Endothelial cell of umbilical vein (primary cell): ENCODE data around the gene A3GALT2. TPM values are rescaled to one million over a fixed set of nuclear protein-coding genes. Genes with fewer than 3 reads are reported as not detected.

Source experiments
- BruUV-seq: library from RNA; stranded (reverse); fragments of 400-500 nt; replicated peaks from 2 replicates; lab custom pipeline; 2021; lab: Mats Ljungman, UMichigan
- CTCF ChIA-PET: fragments of 300-600, 350-600 bp; sonication (Branson Sonifier 250); formaldehyde crosslinking; loops from one replicate; lab custom pipeline; 2021; ENCODE audit warnings: antibody characterized with exemption, inconsistent platforms; lab: Charles Lee
- POLR2A ChIA-PET: fragments of 300-600, 350-600 bp; sonication (Branson Sonifier 250); formaldehyde crosslinking; loops from one replicate; lab custom pipeline; 2021; ENCODE audit warnings: antibody characterized with exemption, inconsistent platforms; lab: Charles Lee
- DNase-seq: peaks from one replicate; pipeline ENCODE4 v3.0.0-alpha.2; 2011; ENCODE audit warnings: low read depth, low spot score
- FAIRE-seq: peaks from 2 replicates; lab custom pipeline; 2011; peaks lifted over from hg19 to GRCh38; lab: Jason Lieb, UNC
- H2AFZ ChIP-seq: 2 replicates; pipeline ENCODE4 v1.6.0; 2012; ENCODE audit warnings: low read depth, low read length, control low read depth, inconsistent platforms
- H3K27ac ChIP-seq: 2 replicates; pipeline ENCODE4 v1.5.1; 2011; ENCODE audit warnings: low read depth, mild to moderate bottlenecking, control low read depth, low read length, moderate library complexity; ENCODE audit not compliant: insufficient read depth
- H3K27me3 ChIP-seq, 2 experiments: 2 replicates each; pipeline versions ENCODE4 v1.6.0 to v1.6.1; 2011; ENCODE audit warnings: low read length in 2 of 2, mixed read lengths in 1 of 2; ENCODE audit not compliant: control insufficient read depth in 2 of 2, insufficient read depth in 2 of 2
- H3K36me3 ChIP-seq, 2 experiments: 2 replicates in 1 of 2; 3 replicates in 1 of 2; pipeline ENCODE4 v1.5.1; 2011; ENCODE audit warnings: low read length in 2 of 2, mild to moderate bottlenecking in 1 of 2, moderate library complexity in 1 of 2; ENCODE audit not compliant: control insufficient read depth in 2 of 2, insufficient read depth in 2 of 2; ENCODE audit errors: extremely low read depth in 1 of 2
- H3K4me1 ChIP-seq: 3 replicates; pipeline ENCODE4 v1.5.1; 2011; ENCODE audit warnings: mild to moderate bottlenecking, low read length; ENCODE audit not compliant: control insufficient read depth, insufficient read depth; ENCODE audit errors: extremely low read depth
- H3K4me2 ChIP-seq: 2 replicates; pipeline ENCODE4 v1.6.1; 2011; ENCODE audit warnings: low read length, control low read depth, mixed read lengths; ENCODE audit not compliant: insufficient read depth
- H3K4me3 ChIP-seq, 3 experiments: fragments of 200-600 bp in 1 of 3; sonication (generic), shearing (Covaris generic) in 1 of 3; replicated peaks in 1 of 3; 2 replicates each; pipeline ENCODE4 v1.5.1; 2011 to 2016; ENCODE audit warnings: control low read depth in 3 of 3, low read length in 3 of 3, mild to moderate bottlenecking in 2 of 3, inconsistent platforms in 1 of 3, low read depth in 1 of 3, moderate library complexity in 1 of 3; ENCODE audit not compliant: insufficient read depth in 1 of 3
- H3K79me2 ChIP-seq: 2 replicates; pipeline ENCODE4 v1.6.0; 2012; ENCODE audit warnings: low read length, inconsistent platforms; ENCODE audit not compliant: control insufficient read depth, insufficient read depth
- H3K9ac ChIP-seq: replicated peaks from 2 replicates; pipeline ENCODE3; 2011; ENCODE audit warnings: low read length, control low read depth; ENCODE audit not compliant: insufficient read depth; ENCODE audit errors: extremely low read depth
- H3K9me1 ChIP-seq: replicated peaks from 3 replicates; pipeline ENCODE4 v1.6.0; 2011; ENCODE audit warnings: mild to moderate bottlenecking, low read length; ENCODE audit not compliant: control insufficient read depth, insufficient read depth; ENCODE audit errors: extremely low read depth
- H3K9me3 ChIP-seq: replicated peaks from 2 replicates; pipeline ENCODE4 v1.5.1; 2012; ENCODE audit warnings: low read length, inconsistent platforms; ENCODE audit not compliant: control insufficient read depth, insufficient read depth
- H4K20me1 ChIP-seq: replicated peaks from 2 replicates; pipeline ENCODE3; 2011; ENCODE audit warnings: mild to moderate bottlenecking, low read length; ENCODE audit not compliant: control insufficient read depth, insufficient read depth; ENCODE audit errors: extremely low read depth
- CTCF ChIP-seq, 2 donors: IDR thresholded peaks; 1 replicate in 1 of 2; 2 replicates in 1 of 2; pipeline ENCODE4 v1.5.1; 2011; ENCODE audit warnings: low read length in 2 of 2, mild to moderate bottlenecking in 2 of 2, moderate library complexity in 2 of 2, control low read depth in 1 of 2, inconsistent platforms in 1 of 2, low read depth in 1 of 2; ENCODE audit not compliant: insufficient read depth in 1 of 2; ENCODE audit errors: extremely low read depth in 1 of 2
- EZH2 ChIP-seq: IDR thresholded peaks from 2 replicates; pipeline ENCODE4 v1.6.1; 2012; ENCODE audit warnings: borderline replicate concordance, low read depth, mild to moderate bottlenecking, moderate library complexity, low read length, inconsistent platforms; ENCODE audit not compliant: severe bottlenecking
- FOS ChIP-seq: IDR thresholded peaks from 2 replicates; pipeline ENCODE4 v1.6.1; 2011; ENCODE audit warnings: mild to moderate bottlenecking, low read length, moderate library complexity, borderline replicate concordance; ENCODE audit not compliant: insufficient read depth
- GATA2 ChIP-seq: IDR thresholded peaks from 2 replicates; pipeline ENCODE4 v1.7.0; 2011; ENCODE audit warnings: low read depth, mild to moderate bottlenecking, moderate library complexity, mixed read lengths, low read length; ENCODE audit not compliant: insufficient read length, insufficient read depth
- JUN ChIP-seq: IDR thresholded peaks from 2 replicates; pipeline ENCODE4 v1.6.1; 2011; ENCODE audit warnings: borderline replicate concordance, low read depth; ENCODE audit not compliant: insufficient read length, insufficient read depth
- MYC ChIP-seq: IDR thresholded peaks from one replicate; pipeline ENCODE4 v1.6.1; 2011; ENCODE audit warnings: mild to moderate bottlenecking, low read depth, low read length
- POLR2A ChIP-seq: IDR thresholded peaks from 2 replicates; pipeline ENCODE4 v1.6.1; 2012; ENCODE audit warnings: low read depth, mild to moderate bottlenecking, control low read depth, low read length
- POLR2AphosphoS5 ChIP-seq: IDR thresholded peaks from 2 replicates; pipeline ENCODE4 v1.6.1; 2012; ENCODE audit warnings: low read depth, mild to moderate bottlenecking, control low read depth, low read length, moderate library complexity; ENCODE audit not compliant: insufficient read depth
- dilution Hi-C: fragments of 300-500 bp; cut with MboI; formaldehyde crosslinking; loops from one replicate; pipeline ENCODE4 v1.15.0; 2019; ENCODE audit warnings: low sequenced_read_pairs; ENCODE audit not compliant: extremely low pct_ligation_motif_present
- intact Hi-C: fragments of 100-400 bp; cut with micrococcal nuclease; formaldehyde crosslinking; loops from one replicate; pipeline ENCODE4 v1.10.0; 2022
- polyA plus RNA-seq, 4 experiments: library from polyadenylated mRNA; depleted of rRNA in 3 of 4; stranded (reverse) in 3 of 4; unstranded in 1 of 4; fragments of >200 nt; gene quantifications; 2 replicates each; pipeline versions ENCODE4 v1.2.1 to v1.2.3, GENCODE V29; 2011 to 2012; ENCODE audit warnings: missing spikeins in 1 of 4
- total RNA-seq: library from RNA; stranded (reverse); gene quantifications from 2 replicates; pipeline ENCODE4 v1.2.3, GENCODE V29; 2021
- TF ChIP-seq, protein P1 (sequence below): IDR thresholded peaks from 2 replicates; pipeline ENCODE4 v1.6.1; 2011; ENCODE audit not compliant: insufficient read depth, insufficient read length

A3GALT2 gene
- total and polyA plus RNA-seq, 2 donors (not counting 3 experiments of a cell fraction or from before 2014, with no cell fraction given), result not detected

GRCh38 chr1:33358114-33358794 is 37.4 kb upstream of the A3GALT2 start:
- TF ChIP-seq FOS (no peak), POLR2A (no peak), MYC (no peak), JUN (no peak), GATA2 (no peak)
- no peaks in the 10 kb centered on the region for H4K20me1 ChIP-seq
- H3K9me3 ChIP-seq, result no peaks in the 10 kb centered on the region
- H3K4me3 ChIP-seq, result no peak overlapping the region
- no peak overlapping the region for H2AFZ ChIP-seq
- H3K27me3 ChIP-seq, result no peaks in the 10 kb centered on the region
- DNase-seq, result no peak
- no peaks in the 10 kb centered on the region for H3K9me1 ChIP-seq
- no TSS peak for BruUV-seq
- H3K36me3 ChIP-seq, result no peaks in the 10 kb centered on the region
- no peak for FAIRE-seq
- H3K79me2 ChIP-seq, result no peaks in the 10 kb centered on the region
- POLR2A ChIA-PET, result no interaction called here
- intact Hi-C loops (no loop called here), dilution Hi-C loops (no loop called here)
- H3K27ac ChIP-seq, result no peak overlapping the region
- CTCF ChIA-PET, result interaction anchor here (1.5 kb wide), 1 partner anchor 140 kb away, joined by 3 read pairs; no protein-coding TSS in a partner anchor
- no peak overlapping the region for H3K9ac ChIP-seq
- H3K4me1 ChIP-seq, result peaks cover 5% of the 10 kb centered on the region
- no peak overlapping the region for H3K4me2 ChIP-seq

- dilution Hi-C loops, result no loop called here
- DNase-seq, result no peak
- FAIRE-seq, result no peak
- Histone ChIP-seq H3K27me3 (no peaks in the 10 kb centered on the region), H3K36me3 (no peaks in the 10 kb centered on the region), H3K4me3 (no peak overlapping the region), H3K79me2 (no peaks in the 10 kb centered on the region), H3K9ac (no peak overlapping the region), H3K27ac (no peak overlapping the region), H2AFZ (no peak overlapping the region), H4K20me1 (no peaks in the 10 kb centered on the region), H3K9me3 (no peaks in the 10 kb centered on the region), H3K4me1 (peaks cover 5% of the 10 kb centered on the region), H3K4me2 (no peak overlapping the region), H3K9me1 (no peaks in the 10 kb centered on the region)
- intact Hi-C loops, result no loop called here
- POLR2A ChIA-PET, result no interaction called here
- BruUV-seq, result no TSS peak
- TF ChIP-seq POLR2A (no peak), EZH2 (no peak), CTCF (IDR thresholded peaks at IDR 0.05; ENCODE audit: extremely low read depth in 1 of 2, insufficient read depth in 1 of 2, low read depth in 1 of 2, low read length in 2 of 2) (no peak), POLR2AphosphoS5 (no peak), GATA2 (no peak)
- TF ChIP-seq, protein P1, sequence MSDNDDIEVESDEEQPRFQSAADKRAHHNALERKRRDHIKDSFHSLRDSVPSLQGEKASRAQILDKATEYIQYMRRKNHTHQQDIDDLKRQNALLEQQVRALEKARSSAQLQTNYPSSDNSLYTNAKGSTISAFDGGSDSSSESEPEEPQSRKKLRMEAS, result no peak
- CTCF ChIA-PET, result interaction anchor here (1.0 kb wide), 1 partner anchor 61 kb away, joined by 4 read pairs; no protein-coding TSS in a partner anchor
These were observed 36.2 kb upstream of the A3GALT2 start for GRCh38 chr1:33357099-33357498.
